K562 (cell line): Measurements from ENCODE around the gene TCF7. TPM values are rescaled to one million over a fixed set of nuclear protein-coding genes. Genes with fewer than 3 reads are reported as not detected.

Experiments used
- ATAC-seq: fragments of 200-7000 bp; cut with Tn5 transposase; 3 replicates; pipeline ENCODE4 v1.9.1; 2020; ENCODE audit warnings: moderate library complexity
- BruUV-seq: library from RNA; stranded (reverse); fragments of 400-500 nt; replicated peaks from 2 replicates; lab custom pipeline; 2021; lab: Mats Ljungman, UMichigan
- CTCF ChIA-PET: fragments of 300-600 bp; formaldehyde crosslinking; extraction: SDS; loops from one replicate; lab custom pipeline; 2021; ENCODE audit warnings: low intra/inter-chr PET ratio; lab: Yijun Ruan, JAX
- POLR2A ChIA-PET: fragments of 300-600, 350-650 bp; sonication (Branson Sonifier 250); formaldehyde crosslinking; extraction: SDS; loops from one replicate; lab custom pipeline; 2021; ENCODE audit warnings: antibody characterized with exemption, inconsistent platforms; lab: Yijun Ruan, JAX
- DNase-seq, 4 experiments: peaks; one replicate each; pipeline versions ENCODE4 v3.0.0 to v3.0.0-alpha.2; 2011 to 2018; ENCODE audit warnings: low spot score in 3 of 4, mixed read lengths in 3 of 4; ENCODE audit errors: extremely low read depth in 1 of 4
- FAIRE-seq: peaks from 2 replicates; lab custom pipeline; 2011; peaks lifted over from hg19 to GRCh38; lab: Jason Lieb, UNC
- H2AFZ ChIP-seq: 2 replicates; pipeline ENCODE4 v1.6.0; 2011; ENCODE audit warnings: low read depth, low read length, control low read depth, inconsistent platforms
- H3K27ac ChIP-seq: fragments of 200-600 bp; 3 replicates; pipeline ENCODE4 v1.8.0; 2011; ENCODE audit warnings: low read depth, mild to moderate bottlenecking, control low read depth, inconsistent platforms, low read length, moderate library complexity, mixed read lengths; ENCODE audit errors: extremely low read depth
- H3K27me3 ChIP-seq, 2 experiments: fragments of 300-600 bp in 1 of 2; 2 replicates in 1 of 2; 3 replicates in 1 of 2; pipeline versions ENCODE4 v1.6.0 to v1.8.0; 2011; ENCODE audit warnings: inconsistent platforms in 2 of 2, low read length in 2 of 2, mild to moderate bottlenecking in 1 of 2, mixed read lengths in 1 of 2, moderate library complexity in 1 of 2; ENCODE audit not compliant: control insufficient read depth in 2 of 2, insufficient read depth in 2 of 2
- H3K36me3 ChIP-seq: fragments of 300-600 bp; 3 replicates; pipeline ENCODE4 v1.8.0; 2011; ENCODE audit warnings: mild to moderate bottlenecking, low read length, inconsistent platforms; ENCODE audit not compliant: control insufficient read depth, insufficient read depth
- H3K4me1 ChIP-seq, 2 experiments: fragments of 200-600 bp in 1 of 2; replicated peaks in 1 of 2; 2 replicates in 1 of 2; 3 replicates in 1 of 2; pipeline versions ENCODE4 v1.5.1 to v1.8.0; 2011; ENCODE audit warnings: inconsistent platforms in 2 of 2, low read length in 2 of 2, mild to moderate bottlenecking in 1 of 2, mixed read lengths in 1 of 2, moderate library complexity in 1 of 2; ENCODE audit not compliant: control insufficient read depth in 2 of 2, insufficient read depth in 2 of 2
- H3K4me2 ChIP-seq: 2 replicates; pipeline ENCODE4 v1.6.1; 2011; ENCODE audit warnings: low read length, control low read depth, inconsistent platforms, mixed read lengths; ENCODE audit not compliant: insufficient read depth
- H3K4me3 ChIP-seq: fragments of 200-600 bp; sonication (generic), shearing (Covaris generic); 2 replicates; pipeline ENCODE4 v1.5.1; 2016; ENCODE audit warnings: control low read depth, inconsistent platforms
- H3K79me2 ChIP-seq: fragments of 200-600 bp; 3 replicates; pipeline ENCODE4 v1.8.0; 2011; ENCODE audit warnings: low read length, inconsistent platforms; ENCODE audit not compliant: control insufficient read depth, insufficient read depth
- H3K9ac ChIP-seq, 2 experiments: 2 replicates each; pipeline versions ENCODE4 v1.6.0 to v1.6.1; 2011; ENCODE audit warnings: low read depth in 2 of 2, low read length in 2 of 2, control low read depth in 1 of 2, inconsistent platforms in 1 of 2, mild to moderate bottlenecking in 1 of 2, mixed read lengths in 1 of 2; ENCODE audit not compliant: insufficient read depth in 1 of 2
- H3K9me1 ChIP-seq: one replicate; pipeline ENCODE4 v1.6.0; 2011; ENCODE audit warnings: inconsistent platforms, mild to moderate bottlenecking, low read length, moderate library complexity; ENCODE audit not compliant: control insufficient read depth, insufficient read depth
- H3K9me3 ChIP-seq: replicated peaks from 2 replicates; pipeline ENCODE4 v1.5.1; 2011; ENCODE audit warnings: low read depth, low read length, inconsistent platforms; ENCODE audit not compliant: control insufficient read depth, insufficient read depth
- H4K20me1 ChIP-seq: replicated peaks from 2 replicates; pipeline ENCODE4 v1.6.1; 2011; ENCODE audit warnings: low read length, inconsistent platforms, mixed read lengths; ENCODE audit not compliant: control insufficient read depth, insufficient read depth
- BDP1 ChIP-seq: IDR thresholded peaks from 3 replicates; pipeline ENCODE4 v1.6.1; 2011; ENCODE audit not compliant: insufficient read length, insufficient read depth
- CREBBP ChIP-seq: IDR thresholded peaks from one replicate; pipeline ENCODE4 v1.6.1; 2012; ENCODE audit warnings: low read depth, mild to moderate bottlenecking, control low read depth, inconsistent platforms, low read length
- ELF4 ChIP-seq: fragments of 450-650 bp; formaldehyde crosslinking; IDR thresholded peaks from 2 replicates; pipeline ENCODE4 v1.4.0; 2022; ENCODE audit warnings: missing genetic modification characterization
- EP400 ChIP-seq: fragments of 450-650 bp; IDR thresholded peaks from 2 replicates; pipeline ENCODE4 v1.6.1; 2017; ENCODE audit warnings: antibody characterized with exemption, mild to moderate bottlenecking, moderate library complexity
- GATAD2A ChIP-seq: fragments of 450-650 bp; IDR thresholded peaks from 2 replicates; pipeline ENCODE4 v1.6.1; 2017
- HNRNPK ChIP-seq: fragments of 200-400 bp; formaldehyde crosslinking; IDR thresholded peaks from one replicate; pipeline ENCODE4 v1.6.1; 2018; ENCODE audit warnings: mild to moderate bottlenecking, low read depth, low read length; ENCODE audit not compliant: poor library complexity, severe bottlenecking
- HSF4 ChIP-seq: fragments of 250-450 bp; sonication (Bioruptor Pico); IDR thresholded peaks from 2 replicates; pipeline ENCODE4 v2.1.2; 2022; ENCODE audit warnings: mild to moderate bottlenecking, moderate library complexity, borderline replicate concordance
- MEIS2 ChIP-seq: fragments of 450-650 bp; IDR thresholded peaks from 2 replicates; pipeline ENCODE4 v1.6.1; 2014; ENCODE audit warnings: mild to moderate bottlenecking; ENCODE audit not compliant: partially characterized antibody
- NONO ChIP-seq, 2 experiments: fragments of 200-400 bp in 1 of 2; fragments of 450-650 bp in 1 of 2; formaldehyde crosslinking in 1 of 2; IDR thresholded peaks; 2 replicates each; pipeline ENCODE4 v1.6.1; 2017; ENCODE audit warnings: low read depth in 2 of 2, mild to moderate bottlenecking in 2 of 2, moderate library complexity in 2 of 2, low read length in 1 of 2
- SAFB2 ChIP-seq: fragments of 200-400 bp; formaldehyde crosslinking; IDR thresholded peaks from 2 replicates; pipeline ENCODE4 v1.6.1; 2018; ENCODE audit warnings: borderline replicate concordance, low read length, low read depth, moderate library complexity; ENCODE audit not compliant: severe bottlenecking
- SNRNP70 ChIP-seq: fragments of 200-400 bp; formaldehyde crosslinking; optimal IDR thresholded peaks from 2 replicates; pipeline ENCODE3; 2017; ENCODE audit warnings: low read depth, low read length
- SP1 ChIP-seq: sonication (generic); formaldehyde crosslinking; IDR thresholded peaks from 2 replicates; pipeline ENCODE4 v1.8.1; 2022; ENCODE audit warnings: mild to moderate bottlenecking, missing genetic modification reagents
- ZNF24 ChIP-seq: fragments of 450-650 bp; IDR thresholded peaks from 2 replicates; pipeline ENCODE4 v1.6.1; 2016
- ZNF384 ChIP-seq: IDR thresholded peaks from 2 replicates; pipeline ENCODE4 v1.6.1; 2012; ENCODE audit warnings: low read depth, low read length, improper control_type of control experiment
- WGBS: fragments of 100-300 bp; shearing (Covaris generic); methylation state at CpG from one replicate; pipeline ENCODE4 v1.1.6; 2016; ENCODE audit warnings: low coverage, mixed read lengths; ENCODE audit not compliant: insufficient coverage; ENCODE audit errors: missing lambda C conversion rate; 5-methylcytosine and 5-hydroxymethylcytosine counted together
- in situ Hi-C: fragments of 300-500 bp; cut with MboI; formaldehyde crosslinking; loops from 4 replicates; pipeline ENCODE4 v1.15.0; 2018; ENCODE audit warnings: inconsistent platforms, mixed read lengths
- intact Hi-C: fragments of 100-400 bp; cut with micrococcal nuclease; formaldehyde crosslinking; loops from 2 replicates; pipeline ENCODE4 v1.14.2; 2022
- polyA plus RNA-seq, 8 experiments: library from polyadenylated mRNA; depleted of rRNA in 4 of 8; stranded (reverse) in 5 of 8; unstranded in 3 of 8; fragments of >200 nt; fragmentation: Nextera tagmentation in 2 of 8; fragmentation: Illumina TruSeq in 1 of 8; extraction: Ambion mirVana in 2 of 8; extraction: Trizol in 1 of 8; gene quantifications; 2 replicates each; pipeline versions ENCODE4 v1.2.1 to v1.2.3, GENCODE V29; 2011 to 2014; ENCODE audit warnings: inconsistent platforms in 1 of 8, missing spikeins in 1 of 8
- total RNA-seq, 7 experiments: library from RNA; depleted of rRNA in 6 of 7; stranded (reverse); fragments of >200 nt in 6 of 7; fragmentation: Illumina TruSeq in 2 of 7; extraction: Trizol in 2 of 7; gene quantifications; 2 replicates each; pipeline versions ENCODE4 v1.2.1 to v1.2.3, GENCODE V29; 2011 to 2021; ENCODE audit warnings: low replicate concordance in 1 of 7
- TF ChIP-seq, protein P1 (sequence below): fragments of 250-450 bp; sonication (Bioruptor Pico); IDR thresholded peaks from 2 replicates; pipeline ENCODE4 v1.9.0; 2021; ENCODE audit warnings: mild to moderate bottlenecking
- TF ChIP-seq, protein P2 (sequence below): fragments of 450-650 bp; IDR thresholded peaks from 2 replicates; pipeline ENCODE4 v1.6.1; 2016; ENCODE audit warnings: low read depth, mild to moderate bottlenecking, moderate library complexity

TCF7 gene
- total and polyA plus RNA-seq, 9 of the 15 experiments (the other 6 are each of a cell fraction or from before 2014, with no cell fraction given): 1.6 to 14.9 (median 4.2) TPM

DNA sequence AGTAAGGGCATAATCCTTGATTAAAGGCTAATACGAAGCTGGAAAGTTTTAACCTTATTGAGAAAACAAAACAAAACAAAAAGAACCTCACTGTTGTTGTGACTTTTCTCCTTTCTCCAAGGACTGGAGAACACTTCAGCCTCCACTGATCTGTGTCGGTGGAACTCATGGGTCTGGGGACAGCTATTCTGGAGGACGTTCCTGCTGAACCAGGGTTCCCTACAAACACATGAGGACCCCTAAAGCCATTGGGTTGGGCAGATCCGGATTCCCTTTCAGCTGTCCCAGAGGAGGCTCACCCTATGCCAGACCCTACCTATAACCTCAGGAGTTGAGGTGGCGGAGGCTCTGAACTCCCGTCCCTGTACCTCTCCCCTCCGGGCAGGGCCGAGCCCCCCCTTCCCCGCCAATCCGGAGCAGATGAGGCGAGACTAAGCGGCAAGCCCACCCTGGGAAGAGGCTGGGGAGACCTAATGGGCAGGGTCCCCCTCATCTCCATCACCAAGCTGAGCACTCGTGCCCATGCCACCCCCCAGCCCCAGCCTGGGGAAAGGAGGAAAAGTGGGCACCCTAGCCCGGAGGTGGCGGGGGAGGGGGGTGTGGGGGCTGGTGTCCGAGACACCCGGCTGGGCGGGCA, 1.6 kb upstream of the TCF7 start (continued):
- no peak for TF ChIP-seq HNRNPK
- TF ChIP-seq, all 486 proteins: peak for 0

DNA sequence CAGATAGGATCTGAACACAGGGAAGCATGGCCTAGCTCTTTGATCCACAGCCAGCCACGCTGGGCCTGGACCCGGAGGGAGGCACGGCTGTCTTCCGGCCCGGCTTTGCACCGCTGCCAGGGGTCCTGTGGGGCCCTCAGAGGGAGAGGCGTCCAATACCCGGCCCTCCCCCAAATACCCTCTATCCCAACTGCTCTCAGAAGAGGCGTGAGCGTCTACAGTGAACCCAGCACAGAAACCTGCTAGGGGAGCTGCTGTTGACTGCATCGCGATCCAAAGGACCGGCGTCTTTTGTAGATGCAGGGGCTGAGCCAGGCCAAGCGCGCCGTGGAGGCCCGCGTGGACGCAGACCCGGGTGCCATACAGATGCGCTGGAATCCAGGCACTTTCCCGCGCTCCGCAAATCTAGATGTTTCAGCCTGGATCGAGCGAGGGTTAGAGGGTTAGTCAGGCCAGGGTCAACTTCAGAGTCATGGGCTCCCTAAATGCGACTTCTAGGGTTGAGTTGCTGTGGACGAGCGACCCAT, 1.1 kb upstream of the TCF7 start:
- intact Hi-C loops: no loop called here
- no peaks in the 10 kb centered on the region for H3K9me3 ChIP-seq
- POLR2A ChIA-PET: interaction anchor here (0.6 kb wide), 1 partner anchor 63 kb away, joined by 3 read pairs; no protein-coding TSS in a partner anchor
- FAIRE-seq (no peak), DNase-seq (no peak), ATAC-seq (no peak)
- no peak overlapping the region for H2AFZ ChIP-seq
- peaks cover 17 to 33% of the 10 kb centered on the region in 2 experiments; a peak in 4 of 5 replicates for H3K4me1 ChIP-seq
- H3K36me3 ChIP-seq: no peaks in the 10 kb centered on the region
- no peak overlapping the region for H3K4me3 ChIP-seq
- no peaks in the 10 kb centered on the region for H3K27me3 ChIP-seq
- peaks cover 6% of the 10 kb centered on the region for H3K9me1 ChIP-seq
- no TSS peak for BruUV-seq
- WGBS: 83% methylated on average over 30 of the region's 30 CpGs
- TF ChIP-seq, protein P1, sequence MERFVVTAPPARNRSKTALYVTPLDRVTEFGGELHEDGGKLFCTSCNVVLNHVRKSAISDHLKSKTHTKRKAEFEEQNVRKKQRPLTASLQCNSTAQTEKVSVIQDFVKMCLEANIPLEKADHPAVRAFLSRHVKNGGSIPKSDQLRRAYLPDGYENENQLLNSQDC: no peak
- no peak for TF ChIP-seq BDP1
- no peak for TF ChIP-seq NONO (IDR thresholded peaks at IDR 0.05; ENCODE audit: low read depth in 2 of 2, low read length in 1 of 2)
- no peak for TF ChIP-seq MEIS2
- TF ChIP-seq ELF4 (CRISPR knock-in tag): no peak
- no peak for TF ChIP-seq EP400
- no peak for TF ChIP-seq GATAD2A
- no peak for TF ChIP-seq ZNF384
- TF ChIP-seq CREBBP: no peak
- no peak for TF ChIP-seq SNRNP70
- no peak for TF ChIP-seq SAFB2
- TF ChIP-seq, protein P2, sequence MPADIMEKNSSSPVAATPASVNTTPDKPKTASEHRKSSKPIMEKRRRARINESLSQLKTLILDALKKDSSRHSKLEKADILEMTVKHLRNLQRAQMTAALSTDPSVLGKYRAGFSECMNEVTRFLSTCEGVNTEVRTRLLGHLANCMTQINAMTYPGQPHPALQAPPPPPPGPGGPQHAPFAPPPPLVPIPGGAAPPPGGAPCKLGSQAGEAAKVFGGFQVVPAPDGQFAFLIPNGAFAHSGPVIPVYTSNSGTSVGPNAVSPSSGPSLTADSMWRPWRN: no peak
- TF ChIP-seq HSF4: no peak
- no peak for TF ChIP-seq ZNF24
- no peak for TF ChIP-seq SP1
- CTCF ChIA-PET: no interaction called here
- H3K9ac ChIP-seq: peak overlapping the region in 1 of 2 experiments; percentile 47; a peak in 1 of 4 replicates
- H3K79me2 ChIP-seq: no peaks in the 10 kb centered on the region
- no peak overlapping the region for H3K27ac ChIP-seq
- 0 out of 2 replicates have a peak, but pooled peaks cover 3% of the 10 kb centered on the region for H4K20me1 ChIP-seq
- no peak overlapping the region for H3K4me2 ChIP-seq
- in situ Hi-C loops: no loop called here
